IPS-18a (cell line): Measurements from ENCODE around the gene C10orf62.

Experiments
- H3K27ac ChIP-seq: one replicate; pipeline ENCODE4 v1.5.1; 2013; ENCODE audit warnings: low read length
- H3K27me3 ChIP-seq: one replicate; pipeline ENCODE4 v1.6.1; 2013; ENCODE audit warnings: mild to moderate bottlenecking, low read length; ENCODE audit not compliant: control insufficient read depth, insufficient read depth
- H3K36me3 ChIP-seq: one replicate; pipeline ENCODE4 v1.6.1; 2013; ENCODE audit warnings: low read depth, low read length; ENCODE audit not compliant: control insufficient read depth
- H3K4me1 ChIP-seq: one replicate; pipeline ENCODE4 v1.6.1; 2013; ENCODE audit warnings: low read depth, low read length; ENCODE audit not compliant: control insufficient read depth
- H3K4me3 ChIP-seq: one replicate; pipeline ENCODE4 v1.5.1; 2013; ENCODE audit warnings: low read length
- H3K9ac ChIP-seq: one replicate; pipeline ENCODE4 v1.6.1; 2013; ENCODE audit warnings: mild to moderate bottlenecking, low read length, moderate library complexity
- H3K9me3 ChIP-seq: one replicate; pipeline ENCODE4 v1.6.1; 2013; ENCODE audit warnings: low read depth, low read length; ENCODE audit not compliant: control insufficient read depth

C10orf62 gene

GRCh38 chr10:97589479-97589878 lies at the start of gene C10orf62:
Gene C10orf62, plus strand, starts transcription at chr10:97589721. Its CDS starts 177 bp downstream, at chr10:97589898.
- Histone ChIP-seq H3K36me3 (no peaks in the 10 kb centered on the region), H3K27me3 (no peaks in the 10 kb centered on the region), H3K4me3 (no peak within 1 kb of the TSS), H3K4me1 (no peaks in the 10 kb centered on the region), H3K27ac (no peak within 1 kb of the TSS), H3K9ac (no peak within 1 kb of the TSS), H3K9me3 (no peaks in the 10 kb centered on the region)

- no peak overlapping the region for H3K9ac ChIP-seq
- H3K27ac ChIP-seq = no peak overlapping the region
- H3K4me1 ChIP-seq = peaks cover 22% of the 10 kb centered on the region
- H3K4me3 ChIP-seq = no peak overlapping the region
- H3K27me3 ChIP-seq = no peaks in the 10 kb centered on the region
- no peaks in the 10 kb centered on the region for H3K9me3 ChIP-seq
- no peaks in the 10 kb centered on the region for H3K36me3 ChIP-seq
Measured at GRCh38 chr10:97540669-97541500, 48.6 kb upstream of the C10orf62 start.

- Histone ChIP-seq H3K9ac (peak overlapping the region; percentile 2), H3K4me1 (peaks cover 22% of the 10 kb centered on the region), H3K9me3 (no peaks in the 10 kb centered on the region), H3K4me3 (no peak overlapping the region), H3K36me3 (no peaks in the 10 kb centered on the region), H3K27ac (no peak overlapping the region), H3K27me3 (no peaks in the 10 kb centered on the region)
Measured at GRCh38 chr10:97542169-97543024, 47.1 kb upstream of the C10orf62 start.

- Histone ChIP-seq H3K4me3 (no peak overlapping the region), H3K9ac (no peak overlapping the region), H3K9me3 (no peaks in the 10 kb centered on the region), H3K27me3 (no peaks in the 10 kb centered on the region), H3K4me1 (peaks cover 22% of the 10 kb centered on the region), H3K36me3 (no peaks in the 10 kb centered on the region), H3K27ac (no peak overlapping the region)
Measured at GRCh38 chr10:97543025-97543546, 46.4 kb upstream of the C10orf62 start.

- no peaks in the 10 kb centered on the region for H3K27me3 ChIP-seq
- H3K9ac ChIP-seq = no peak overlapping the region
- no peaks in the 10 kb centered on the region for H3K36me3 ChIP-seq
- no peak overlapping the region for H3K4me3 ChIP-seq
- no peak overlapping the region for H3K27ac ChIP-seq
- H3K4me1 ChIP-seq = peaks cover 34% of the 10 kb centered on the region
- no peaks in the 10 kb centered on the region for H3K9me3 ChIP-seq
Measured at GRCh38 chr10:97546456-97547270, 42.9 kb upstream of the C10orf62 start.

GRCh38 chr10:97547271-97547600 lies 42.3 kb upstream of the C10orf62 start:
- Histone ChIP-seq H3K36me3 (no peaks in the 10 kb centered on the region), H3K9ac (no peak overlapping the region), H3K4me1 (peaks cover 30% of the 10 kb centered on the region), H3K27me3 (no peaks in the 10 kb centered on the region), H3K9me3 (no peaks in the 10 kb centered on the region), H3K27ac (no peak overlapping the region), H3K4me3 (no peak overlapping the region)

GRCh38 chr10:97547962-97548361 lies 41.6 kb upstream of the C10orf62 start:
- Histone ChIP-seq H3K36me3 (no peaks in the 10 kb centered on the region), H3K4me3 (no peak overlapping the region), H3K4me1 (peaks cover 23% of the 10 kb centered on the region), H3K27ac (no peak overlapping the region), H3K9ac (no peak overlapping the region), H3K9me3 (no peaks in the 10 kb centered on the region), H3K27me3 (no peaks in the 10 kb centered on the region)

- H3K27me3 ChIP-seq = no peaks in the 10 kb centered on the region
- no peak overlapping the region for H3K4me3 ChIP-seq
- H3K9me3 ChIP-seq = no peaks in the 10 kb centered on the region
- H3K27ac ChIP-seq = peak overlapping the region; percentile 37
- H3K9ac ChIP-seq = no peak overlapping the region
- H3K4me1 ChIP-seq = peaks cover 25% of the 10 kb centered on the region
- H3K36me3 ChIP-seq = no peaks in the 10 kb centered on the region
Measured at GRCh38 chr10:97548828-97549455, 40.6 kb upstream of the C10orf62 start.

- Histone ChIP-seq H3K27ac (peak overlapping the region; percentile 37), H3K4me1 (peaks cover 27% of the 10 kb centered on the region), H3K9ac (peak overlapping the region; percentile 24), H3K9me3 (no peaks in the 10 kb centered on the region), H3K36me3 (no peaks in the 10 kb centered on the region), H3K4me3 (no peak overlapping the region), H3K27me3 (no peaks in the 10 kb centered on the region)
Measured at GRCh38 chr10:97549587-97550322, 39.8 kb upstream of the C10orf62 start.

- no peak overlapping the region for H3K4me3 ChIP-seq
- no peak overlapping the region for H3K9ac ChIP-seq
- no peaks in the 10 kb centered on the region for H3K9me3 ChIP-seq
- H3K27me3 ChIP-seq = no peaks in the 10 kb centered on the region
- peaks cover 27% of the 10 kb centered on the region for H3K4me1 ChIP-seq
- H3K27ac ChIP-seq = peak overlapping the region; percentile 1
- no peaks in the 10 kb centered on the region for H3K36me3 ChIP-seq
Measured at GRCh38 chr10:97550336-97551149, 39.0 kb upstream of the C10orf62 start.
